Measurements from ENCODE around the gene CLPSL2.
A peak's percentile ranks its signal among the peaks of the same experiment; 100 is the strongest.

The CLPSL2 gene

GRCh38 chr6:35747877-35748276 is 28.5 kb upstream of the CLPSL2 start:
- no peak for DNase-seq

GRCh38 chr6:35750557-35750956 is 25.8 kb upstream of the CLPSL2 start:
- no peak for DNase-seq

- DNase-seq, result peak; percentile 38 to 60
Measured at GRCh38 chr6:35751594-35751993, 24.8 kb upstream of the CLPSL2 start.

GRCh38 chr6:35752330-35752729 is 24.1 kb upstream of the CLPSL2 start:
- no peak for DNase-seq

GRCh38 chr6:35754452-35755277 is 21.7 kb upstream of the CLPSL2 start:
- DNase-seq, result no peak

GRCh38 chr6:35755278-35755924 is 21.0 kb upstream of the CLPSL2 start:
- no peak for DNase-seq

GRCh38 chr6:35757456-35758123 is 18.8 kb upstream of the CLPSL2 start:
- no peak for DNase-seq

GRCh38 chr6:35759426-35759825 is 17.0 kb upstream of the CLPSL2 start:
- DNase-seq, result no peak

GRCh38 chr6:35765739-35766138 is 10.7 kb upstream of the CLPSL2 start:
- DNase-seq, result no peak

- DNase-seq, result no peak
Measured at GRCh38 chr6:35769211-35769610, 7.2 kb upstream of the CLPSL2 start.

GRCh38 chr6:35771343-35771627 is 5.1 kb upstream of the CLPSL2 start:
- DNase-seq, result no peak

GRCh38 chr6:35774116-35774794 is 2.1 kb upstream of the CLPSL2 start:
- no peak for DNase-seq

GRCh38 chr6:35775031-35775430 is 1.4 kb upstream of the CLPSL2 start:
- no peak for DNase-seq

GRCh38 chr6:35777356-35778102 is 1.1 kb downstream of the CLPSL2 start:
- no peak for DNase-seq

- DNase-seq, result no peak
Measured at GRCh38 chr6:35778437-35778836, 2.0 kb downstream of the CLPSL2 start.

- no peak for DNase-seq
Measured at GRCh38 chr6:35780719-35781118, 4.3 kb downstream of the CLPSL2 start, which contains the start of gene CLPSL1. CLPSL1 (plus strand) TSS chr6:35781019; CDS start chr6:35781111, 92 bp downstream.

- DNase-seq, result no peak
Measured at GRCh38 chr6:35781290-35781689, 4.9 kb downstream of the CLPSL2 start.

GRCh38 chr6:35782424-35782823 is 6.0 kb downstream of the CLPSL2 start:
- no peak for DNase-seq

- no peak for DNase-seq
Measured at GRCh38 chr6:35784200-35784599, 7.8 kb downstream of the CLPSL2 start.

- no peak for DNase-seq
Measured at GRCh38 chr6:35786272-35786671, 9.9 kb downstream of the CLPSL2 start.

- no peak for DNase-seq
Measured at GRCh38 chr6:35786810-35787209, 10.4 kb downstream of the CLPSL2 start.

Measured in activated CD4-positive, alpha-beta T cell treated with anti-CD3 and anti-CD28 coated beads, Interleukin-2, amount 50 U/mL, for 48 hours (primary cell).